Fibroblast of lung (primary cell): ENCODE data around the gene SGCD.

ENCODE experiments used
- EZH2 ChIP-seq: IDR thresholded peaks from 2 replicates; pipeline ENCODE4 v1.5.1; 2012; ENCODE audit warnings: low read length, control low read depth, mild to moderate bottlenecking; ENCODE audit errors: missing control alignments
- TF ChIP-seq, protein P1 (sequence below), 2 donors: IDR thresholded peaks in 1 of 2; conservative IDR thresholded peaks in 1 of 2; 1 replicate in 1 of 2; 2 replicates in 1 of 2; pipeline ENCODE4 v1.5.1; 2011 to 2012; ENCODE audit warnings: low read length in 2 of 2, control low read depth in 1 of 2, inconsistent platforms in 1 of 2, low read depth in 1 of 2, mild to moderate bottlenecking in 1 of 2

DNA sequence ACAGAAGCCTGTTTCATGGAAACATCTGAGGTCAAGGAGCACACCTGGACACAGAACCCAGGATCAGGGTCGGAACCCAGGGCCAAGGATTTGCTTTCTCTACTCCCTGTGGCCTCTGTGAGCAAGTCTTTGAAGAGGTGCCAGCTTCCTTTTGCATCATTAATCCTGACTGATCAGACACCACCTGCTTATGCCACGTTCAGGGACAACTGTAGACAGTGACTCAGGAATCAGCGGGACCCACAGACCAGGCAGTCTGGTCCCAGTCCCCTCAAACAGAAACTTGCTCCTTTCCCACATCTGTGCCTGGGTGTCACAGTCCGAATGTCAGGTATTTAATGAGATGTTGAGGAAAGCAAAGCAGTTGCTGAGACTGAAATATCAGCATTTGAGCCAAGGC lies 154.8 kb downstream of the SGCD start:
- TF ChIP-seq, protein P1, sequence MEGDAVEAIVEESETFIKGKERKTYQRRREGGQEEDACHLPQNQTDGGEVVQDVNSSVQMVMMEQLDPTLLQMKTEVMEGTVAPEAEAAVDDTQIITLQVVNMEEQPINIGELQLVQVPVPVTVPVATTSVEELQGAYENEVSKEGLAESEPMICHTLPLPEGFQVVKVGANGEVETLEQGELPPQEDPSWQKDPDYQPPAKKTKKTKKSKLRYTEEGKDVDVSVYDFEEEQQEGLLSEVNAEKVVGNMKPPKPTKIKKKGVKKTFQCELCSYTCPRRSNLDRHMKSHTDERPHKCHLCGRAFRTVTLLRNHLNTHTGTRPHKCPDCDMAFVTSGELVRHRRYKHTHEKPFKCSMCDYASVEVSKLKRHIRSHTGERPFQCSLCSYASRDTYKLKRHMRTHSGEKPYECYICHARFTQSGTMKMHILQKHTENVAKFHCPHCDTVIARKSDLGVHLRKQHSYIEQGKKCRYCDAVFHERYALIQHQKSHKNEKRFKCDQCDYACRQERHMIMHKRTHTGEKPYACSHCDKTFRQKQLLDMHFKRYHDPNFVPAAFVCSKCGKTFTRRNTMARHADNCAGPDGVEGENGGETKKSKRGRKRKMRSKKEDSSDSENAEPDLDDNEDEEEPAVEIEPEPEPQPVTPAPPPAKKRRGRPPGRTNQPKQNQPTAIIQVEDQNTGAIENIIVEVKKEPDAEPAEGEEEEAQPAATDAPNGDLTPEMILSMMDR (conservative IDR thresholded peaks at IDR 0.05 in 1 of 2, IDR thresholded peaks at IDR 0.05 in 1 of 2; ENCODE audit: low read depth in 1 of 2, low read length in 2 of 2), result no peak
- no peak for TF ChIP-seq EZH2
